Panc1 (cell line): Measurements from ENCODE around the gene FOXO3B.
"Not testable (repeated sequence)": the region's sequence is repeated elsewhere in the genome, so short reads cannot be mapped to it uniquely, and the experiment has no call there.

Source experiments
- POLR2AphosphoS5 ChIP-seq: IDR thresholded peaks from 2 replicates; pipeline ENCODE4 v1.6.1; 2012; ENCODE audit warnings: mild to moderate bottlenecking, low read depth, low read length, moderate library complexity
- SIN3A ChIP-seq: IDR thresholded peaks from 2 replicates; pipeline ENCODE4 v1.6.1; 2012; ENCODE audit warnings: low read depth, mild to moderate bottlenecking, low read length, moderate library complexity, borderline replicate concordance; ENCODE audit not compliant: insufficient read depth
- TCF7L2 ChIP-seq: IDR thresholded peaks from 2 replicates; pipeline ENCODE4 v1.6.1; 2011; ENCODE audit warnings: mild to moderate bottlenecking, low read depth, low read length, inconsistent platforms
- TF ChIP-seq, protein P1 (sequence below), 2 experiments: IDR thresholded peaks; 2 replicates each; pipeline ENCODE4 v1.6.1; 2011 to 2012; ENCODE audit warnings: low read depth in 2 of 2, control low read depth in 1 of 2, low read length in 1 of 2, mild to moderate bottlenecking in 1 of 2, moderate library complexity in 1 of 2; ENCODE audit not compliant: insufficient read depth in 1 of 2
- TF ChIP-seq, protein P2 (sequence below): fragments of 450-650 bp; IDR thresholded peaks from 2 replicates; pipeline ENCODE4 v1.5.1; 2017; ENCODE audit warnings: mild to moderate bottlenecking

DNA sequence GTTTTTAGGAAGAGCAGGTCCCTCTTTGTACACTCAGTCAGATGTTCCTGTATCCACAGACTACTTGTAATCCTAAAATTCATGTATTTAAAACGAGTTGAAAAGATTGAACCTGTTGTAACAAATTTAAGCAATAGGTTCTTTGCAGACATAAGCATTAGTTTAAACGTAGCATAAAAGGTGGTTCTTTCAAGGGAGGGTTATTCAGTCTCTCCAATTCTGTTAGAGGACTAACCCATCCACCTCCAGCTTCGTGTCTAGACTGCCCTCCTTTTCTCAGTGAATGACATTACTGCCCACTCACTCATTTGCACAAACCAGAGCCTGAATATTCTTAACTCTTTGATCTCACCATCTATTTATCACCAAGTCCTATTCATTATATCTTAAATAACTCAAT lies 554 bp upstream of the FOXO3B start:
- TF ChIP-seq, protein P1, sequence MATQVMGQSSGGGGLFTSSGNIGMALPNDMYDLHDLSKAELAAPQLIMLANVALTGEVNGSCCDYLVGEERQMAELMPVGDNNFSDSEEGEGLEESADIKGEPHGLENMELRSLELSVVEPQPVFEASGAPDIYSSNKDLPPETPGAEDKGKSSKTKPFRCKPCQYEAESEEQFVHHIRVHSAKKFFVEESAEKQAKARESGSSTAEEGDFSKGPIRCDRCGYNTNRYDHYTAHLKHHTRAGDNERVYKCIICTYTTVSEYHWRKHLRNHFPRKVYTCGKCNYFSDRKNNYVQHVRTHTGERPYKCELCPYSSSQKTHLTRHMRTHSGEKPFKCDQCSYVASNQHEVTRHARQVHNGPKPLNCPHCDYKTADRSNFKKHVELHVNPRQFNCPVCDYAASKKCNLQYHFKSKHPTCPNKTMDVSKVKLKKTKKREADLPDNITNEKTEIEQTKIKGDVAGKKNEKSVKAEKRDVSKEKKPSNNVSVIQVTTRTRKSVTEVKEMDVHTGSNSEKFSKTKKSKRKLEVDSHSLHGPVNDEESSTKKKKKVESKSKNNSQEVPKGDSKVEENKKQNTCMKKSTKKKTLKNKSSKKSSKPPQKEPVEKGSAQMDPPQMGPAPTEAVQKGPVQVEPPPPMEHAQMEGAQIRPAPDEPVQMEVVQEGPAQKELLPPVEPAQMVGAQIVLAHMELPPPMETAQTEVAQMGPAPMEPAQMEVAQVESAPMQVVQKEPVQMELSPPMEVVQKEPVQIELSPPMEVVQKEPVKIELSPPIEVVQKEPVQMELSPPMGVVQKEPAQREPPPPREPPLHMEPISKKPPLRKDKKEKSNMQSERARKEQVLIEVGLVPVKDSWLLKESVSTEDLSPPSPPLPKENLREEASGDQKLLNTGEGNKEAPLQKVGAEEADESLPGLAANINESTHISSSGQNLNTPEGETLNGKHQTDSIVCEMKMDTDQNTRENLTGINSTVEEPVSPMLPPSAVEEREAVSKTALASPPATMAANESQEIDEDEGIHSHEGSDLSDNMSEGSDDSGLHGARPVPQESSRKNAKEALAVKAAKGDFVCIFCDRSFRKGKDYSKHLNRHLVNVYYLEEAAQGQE (IDR thresholded peaks at IDR 0.05; ENCODE audit: insufficient read depth in 1 of 2, low read depth in 2 of 2, low read length in 1 of 2), result not testable (repeated sequence)
- TF ChIP-seq, protein P2, sequence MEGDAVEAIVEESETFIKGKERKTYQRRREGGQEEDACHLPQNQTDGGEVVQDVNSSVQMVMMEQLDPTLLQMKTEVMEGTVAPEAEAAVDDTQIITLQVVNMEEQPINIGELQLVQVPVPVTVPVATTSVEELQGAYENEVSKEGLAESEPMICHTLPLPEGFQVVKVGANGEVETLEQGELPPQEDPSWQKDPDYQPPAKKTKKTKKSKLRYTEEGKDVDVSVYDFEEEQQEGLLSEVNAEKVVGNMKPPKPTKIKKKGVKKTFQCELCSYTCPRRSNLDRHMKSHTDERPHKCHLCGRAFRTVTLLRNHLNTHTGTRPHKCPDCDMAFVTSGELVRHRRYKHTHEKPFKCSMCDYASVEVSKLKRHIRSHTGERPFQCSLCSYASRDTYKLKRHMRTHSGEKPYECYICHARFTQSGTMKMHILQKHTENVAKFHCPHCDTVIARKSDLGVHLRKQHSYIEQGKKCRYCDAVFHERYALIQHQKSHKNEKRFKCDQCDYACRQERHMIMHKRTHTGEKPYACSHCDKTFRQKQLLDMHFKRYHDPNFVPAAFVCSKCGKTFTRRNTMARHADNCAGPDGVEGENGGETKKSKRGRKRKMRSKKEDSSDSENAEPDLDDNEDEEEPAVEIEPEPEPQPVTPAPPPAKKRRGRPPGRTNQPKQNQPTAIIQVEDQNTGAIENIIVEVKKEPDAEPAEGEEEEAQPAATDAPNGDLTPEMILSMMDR, result not testable (repeated sequence)
- not testable (repeated sequence) for TF ChIP-seq POLR2AphosphoS5, SIN3A, TCF7L2
